Measurements from ENCODE around the gene KYAT1. TPM values are rescaled to one million over a fixed set of nuclear protein-coding genes. Genes with fewer than 3 reads are reported as not detected.

The KYAT1 gene
- total and polyA plus RNA-seq, 2 of the 13 experiments (the other 11 are each of a cell fraction or from before 2014, with no cell fraction given), result 9.2 to 46.5 TPM

GRCh38 chr9:128863647-128864046 is 18.1 kb downstream of the KYAT1 start (continued):
- TF ChIP-seq LRRFIP1 (CRISPR knock-in tag; conservative IDR thresholded peaks at IDR 0.05) (no peak), ATF7 (IDR thresholded peaks at IDR 0.05) (no peak), ATF7 (CRISPR knock-in tag; IDR thresholded peaks at IDR 0.05) (no peak), MXI1 (IDR thresholded peaks at IDR 0.05; ENCODE audit: borderline replicate concordance, low read depth, low read length) (no peak; the same call in 2 of the 3 replicates), PBX2 (CRISPR knock-in tag; IDR thresholded peaks at IDR 0.05) (no peak), ZNF510 (CRISPR knock-in tag; IDR thresholded peaks at IDR 0.05; ENCODE audit: low read depth) (no peak), ZC3H13 (CRISPR knock-in tag; IDR thresholded peaks at IDR 0.05) (no peak), ZNF746 (CRISPR knock-in tag; IDR thresholded peaks at IDR 0.05) (no peak), CENPT (CRISPR knock-in tag; IDR thresholded peaks at IDR 0.05; ENCODE audit: low read depth) (no peak), SIN3B (IDR thresholded peaks at IDR 0.05; ENCODE audit: low read length) (no peak), RFXAP (CRISPR knock-in tag; IDR thresholded peaks at IDR 0.05; ENCODE audit: borderline replicate concordance) (no peak; the same call in 1 of the 2 replicates), SMYD3 (CRISPR knock-in tag; IDR thresholded peaks at IDR 0.05) (no peak), ZSCAN21 (CRISPR knock-in tag; IDR thresholded peaks at IDR 0.05; ENCODE audit: borderline replicate concordance) (no peak), SRSF4 (IDR thresholded peaks at IDR 0.05; ENCODE audit: low read depth, low read length, poor library complexity, severe bottlenecking) (no peak), FOXA1 (IDR thresholded peaks at IDR 0.05) (no peak), FOXA1 (CRISPR knock-in tag; IDR thresholded peaks at IDR 0.05) (0 out of 2 replicates have a peak, but pooled peaks have one; percentile 13), GPBP1L1 (CRISPR knock-in tag; IDR thresholded peaks at IDR 0.05) (no peak), ZNF503 (CRISPR knock-in tag; IDR thresholded peaks at IDR 0.05) (no peak), ZNF792 (CRISPR knock-in tag; IDR thresholded peaks at IDR 0.05) (0 out of 2 replicates have a peak, but pooled peaks have one; percentile 29), ARID2 (CRISPR knock-in tag; IDR thresholded peaks at IDR 0.05; ENCODE audit: borderline replicate concordance) (no peak), ZNF616 (CRISPR knock-in tag; IDR thresholded peaks at IDR 0.05; ENCODE audit: low read depth) (no peak), ZBTB33 (CRISPR knock-in tag; IDR thresholded peaks at IDR 0.05) (peak; percentile 82), ZNF550 (CRISPR knock-in tag; IDR thresholded peaks at IDR 0.05; ENCODE audit: borderline replicate concordance) (no peak)
